Liver (tissue), 9 donors: Measurements from ENCODE around the gene AWAT2. TPM values are rescaled to one million over a fixed set of nuclear protein-coding genes. Genes with fewer than 3 reads are reported as not detected.

Experiments used
- DNase-seq: peaks from one replicate; pipeline ENCODE4 v3.0.0-alpha.2; 2017; ENCODE audit warnings: low spot score
- H3K27ac ChIP-seq, 2 donors: one replicate each; pipeline ENCODE4 v1.7.0; 2013; ENCODE audit warnings: inconsistent platforms in 2 of 2, low read length in 2 of 2, control low read depth in 1 of 2, low read depth in 1 of 2, mild to moderate bottlenecking in 1 of 2
- H3K27me3 ChIP-seq, 4 donors: one replicate each; pipeline versions ENCODE4 v1.6.1 to v1.7.0; 2013; ENCODE audit warnings: low read length in 3 of 4, inconsistent platforms in 1 of 4, mild to moderate bottlenecking in 1 of 4, moderate library complexity in 1 of 4; ENCODE audit not compliant: control insufficient read depth in 4 of 4, insufficient read depth in 4 of 4
- H3K36me3 ChIP-seq, 4 donors: one replicate each; pipeline versions ENCODE4 v1.6.1 to v1.7.0; 2013; ENCODE audit warnings: low read length in 3 of 4, mild to moderate bottlenecking in 3 of 4, low read depth in 1 of 4, moderate library complexity in 1 of 4; ENCODE audit not compliant: control insufficient read depth in 4 of 4, insufficient read depth in 3 of 4
- H3K4me1 ChIP-seq, 4 donors: one replicate each; pipeline versions ENCODE4 v1.6.1 to v1.7.0; 2013; ENCODE audit warnings: low read length in 3 of 4, mild to moderate bottlenecking in 3 of 4, moderate library complexity in 1 of 4; ENCODE audit not compliant: control insufficient read depth in 4 of 4, insufficient read depth in 4 of 4
- H3K4me3 ChIP-seq, 3 donors: one replicate each; pipeline versions ENCODE4 v1.6.1 to v1.7.0; 2013; ENCODE audit warnings: low read length in 3 of 3, control low read depth in 1 of 3, low read depth in 1 of 3, mild to moderate bottlenecking in 1 of 3
- H3K9ac ChIP-seq, 2 donors: one replicate each; pipeline ENCODE4 v1.7.0; 2013; ENCODE audit warnings: low read length in 2 of 2, mild to moderate bottlenecking in 2 of 2, moderate library complexity in 2 of 2, control low read depth in 1 of 2, low read depth in 1 of 2
- H3K9me3 ChIP-seq, 4 donors: one replicate each; pipeline versions ENCODE4 v1.6.1 to v1.7.0; 2013; ENCODE audit warnings: low read length in 3 of 4; ENCODE audit not compliant: control insufficient read depth in 4 of 4
- EGR1 ChIP-seq, 2 donors: IDR thresholded peaks; 2 replicates each; pipeline ENCODE4 v1.6.1; 2016 to 2018; ENCODE audit warnings: antibody characterized with exemption in 2 of 2, low read depth in 2 of 2
- GABPA ChIP-seq, 2 donors: IDR thresholded peaks in 1 of 2; conservative IDR thresholded peaks in 1 of 2; 2 replicates each; pipeline ENCODE4 v1.6.1; 2016; ENCODE audit warnings: antibody characterized with exemption in 2 of 2, mild to moderate bottlenecking in 1 of 2, moderate library complexity in 1 of 2
- HNF4A ChIP-seq, 2 donors: conservative IDR thresholded peaks; 2 replicates each; pipeline ENCODE4 v1.6.1; 2016; ENCODE audit warnings: antibody characterized with exemption in 2 of 2, mild to moderate bottlenecking in 2 of 2
- HNF4G ChIP-seq: IDR thresholded peaks from 2 replicates; pipeline ENCODE4 v1.6.1; 2016; ENCODE audit warnings: antibody characterized with exemption
- RAD21 ChIP-seq, 2 donors: IDR thresholded peaks; 2 replicates each; pipeline ENCODE4 v1.6.1; 2016; ENCODE audit warnings: antibody characterized with exemption in 2 of 2, mild to moderate bottlenecking in 2 of 2
- TAF1 ChIP-seq: conservative IDR thresholded peaks from 2 replicates; pipeline ENCODE4 v1.6.1; 2016; ENCODE audit warnings: antibody characterized with exemption, mild to moderate bottlenecking
- YY1 ChIP-seq: IDR thresholded peaks from 2 replicates; pipeline ENCODE4 v1.6.1; 2016; ENCODE audit warnings: antibody characterized with exemption, mild to moderate bottlenecking
- WGBS: extraction: QIAGEN DNeasy Blood & Tissue Kit; methylation state at CpG from one replicate; pipeline ENCODE4 v1.1.7; 2013; 5-methylcytosine and 5-hydroxymethylcytosine counted together
- polyA plus RNA-seq, 2 donors: library from polyadenylated mRNA; stranded (reverse) in 1 of 2; unstranded in 1 of 2; fragments of 200-250 nt in 1 of 2; fragments of >200 nt in 1 of 2; fragmentation: Nextera tagmentation in 1 of 2; extraction: Ambion mirVana in 1 of 2; gene quantifications; one replicate each; pipeline versions ENCODE4 v1.2.1 to v1.2.3, GENCODE V29; 2013 to 2015
- total RNA-seq, 2 donors: library from RNA; depleted of rRNA; stranded (reverse); fragments of >200 nt; gene quantifications; one replicate each; pipeline ENCODE4 v1.2.3, GENCODE V29; 2014
- TF ChIP-seq, protein P1 (sequence below): fragments of 150-350 bp; IDR thresholded peaks from 2 replicates; pipeline ENCODE4 v1.5.1; 2017; ENCODE audit warnings: improper control_type of control experiment, low read depth, low read length; ENCODE audit not compliant: missing input control
- TF ChIP-seq, protein P2 (sequence below): IDR thresholded peaks from 2 replicates; pipeline ENCODE4 v1.6.1; 2016; ENCODE audit warnings: antibody characterized with exemption, mild to moderate bottlenecking
- TF ChIP-seq, protein P3 (sequence below): IDR thresholded peaks from 2 replicates; pipeline ENCODE4 v1.6.1; 2016; ENCODE audit warnings: antibody characterized with exemption
- donor health status: healthy.
- donor health status: healthy.
- donor health status: healthy.
- donor health status: healthy.
- donor health status: healthy.

AWAT2 gene
- total and polyA plus RNA-seq, 4 donors: not detected

DNA sequence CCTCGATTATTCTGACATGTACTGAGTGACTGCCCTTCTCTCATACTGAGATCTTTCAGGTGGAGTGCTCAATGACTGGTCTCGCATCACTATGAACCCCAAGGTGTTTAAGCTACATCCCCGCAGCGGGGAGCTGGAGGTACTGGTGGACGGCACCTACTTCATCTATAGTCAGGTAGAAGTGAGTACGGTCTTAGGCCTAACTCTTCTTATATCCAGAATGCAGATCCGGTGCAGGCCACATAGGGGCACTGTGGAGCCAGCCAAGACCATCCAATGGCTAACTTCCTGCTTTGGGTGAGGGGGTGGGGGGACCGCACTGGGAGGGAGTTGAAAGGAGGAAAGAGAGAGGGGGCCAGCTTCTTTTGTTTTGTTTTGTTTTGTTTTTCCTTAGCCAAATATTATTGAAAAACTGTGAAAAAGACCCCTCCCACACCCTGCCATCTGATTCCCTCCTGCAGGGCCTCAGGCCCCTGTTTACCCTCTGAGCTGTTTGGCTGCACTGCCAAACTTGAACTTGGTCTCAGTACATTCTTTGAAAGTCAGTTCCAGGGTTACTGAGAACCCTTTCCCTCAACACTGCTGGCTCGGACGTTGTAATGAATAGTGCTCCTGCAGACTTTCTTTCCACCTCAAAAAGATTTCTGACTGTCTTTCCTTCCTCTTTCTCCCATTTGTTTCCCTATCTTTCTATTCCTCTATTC lies 16.2 kb downstream of the AWAT2 start:
- DNase-seq: no peak
- no peak overlapping the region for H3K27ac ChIP-seq
- TF ChIP-seq RAD21 (IDR thresholded peaks at IDR 0.05): peak; percentile 62 to 68
- TF ChIP-seq TAF1: no peak
- TF ChIP-seq, protein P1, sequence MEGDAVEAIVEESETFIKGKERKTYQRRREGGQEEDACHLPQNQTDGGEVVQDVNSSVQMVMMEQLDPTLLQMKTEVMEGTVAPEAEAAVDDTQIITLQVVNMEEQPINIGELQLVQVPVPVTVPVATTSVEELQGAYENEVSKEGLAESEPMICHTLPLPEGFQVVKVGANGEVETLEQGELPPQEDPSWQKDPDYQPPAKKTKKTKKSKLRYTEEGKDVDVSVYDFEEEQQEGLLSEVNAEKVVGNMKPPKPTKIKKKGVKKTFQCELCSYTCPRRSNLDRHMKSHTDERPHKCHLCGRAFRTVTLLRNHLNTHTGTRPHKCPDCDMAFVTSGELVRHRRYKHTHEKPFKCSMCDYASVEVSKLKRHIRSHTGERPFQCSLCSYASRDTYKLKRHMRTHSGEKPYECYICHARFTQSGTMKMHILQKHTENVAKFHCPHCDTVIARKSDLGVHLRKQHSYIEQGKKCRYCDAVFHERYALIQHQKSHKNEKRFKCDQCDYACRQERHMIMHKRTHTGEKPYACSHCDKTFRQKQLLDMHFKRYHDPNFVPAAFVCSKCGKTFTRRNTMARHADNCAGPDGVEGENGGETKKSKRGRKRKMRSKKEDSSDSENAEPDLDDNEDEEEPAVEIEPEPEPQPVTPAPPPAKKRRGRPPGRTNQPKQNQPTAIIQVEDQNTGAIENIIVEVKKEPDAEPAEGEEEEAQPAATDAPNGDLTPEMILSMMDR: peak; percentile 48
- TF ChIP-seq HNF4A (conservative IDR thresholded peaks at IDR 0.05): no peak
- TF ChIP-seq GABPA (IDR thresholded peaks at IDR 0.05 in 1 of 2, conservative IDR thresholded peaks at IDR 0.05 in 1 of 2): no peak
- 74% methylated on average over 10 of the region's 10 CpGs for WGBS
- no peak overlapping the region for H3K9ac ChIP-seq
- H3K4me1 ChIP-seq: peaks cover 0 to 4% (median 2%) of the 10 kb centered on the region in 4 donors
- H3K36me3 ChIP-seq: no peaks in the 10 kb centered on the region
- H3K4me3 ChIP-seq: no peak overlapping the region
- no peaks in the 10 kb centered on the region for H3K27me3 ChIP-seq
- no peaks in the 10 kb centered on the region for H3K9me3 ChIP-seq

DNA sequence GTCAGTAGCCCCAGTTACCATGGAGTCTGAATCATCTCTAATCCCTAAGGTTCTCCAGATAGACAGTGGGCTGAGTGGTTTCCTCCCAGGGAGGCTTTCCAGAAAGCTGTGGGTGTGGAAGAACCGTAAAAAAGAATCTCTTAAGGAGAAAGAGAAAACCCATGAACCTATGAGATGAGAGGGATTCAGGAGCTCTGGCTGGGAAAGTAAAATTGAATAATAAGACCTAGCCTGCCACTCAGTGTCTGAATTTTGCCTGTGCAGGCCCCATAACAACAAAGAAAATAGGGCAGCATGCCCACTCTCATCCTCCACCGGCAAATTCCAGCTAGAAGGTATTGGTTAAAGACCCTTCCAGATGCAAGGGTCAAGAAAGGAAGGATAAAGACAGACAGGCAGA lies 16.9 kb downstream of the AWAT2 start:
- Histone ChIP-seq H3K36me3 (no peaks in the 10 kb centered on the region), H3K4me1 (no peaks in the 10 kb centered on the region), H3K27me3 (no peaks in the 10 kb centered on the region), H3K9ac (no peak overlapping the region), H3K27ac (no peak overlapping the region), H3K9me3 (no peaks in the 10 kb centered on the region), H3K4me3 (no peak overlapping the region)
- TF ChIP-seq GABPA (IDR thresholded peaks at IDR 0.05 in 1 of 2, conservative IDR thresholded peaks at IDR 0.05 in 1 of 2) (no peak), EGR1 (IDR thresholded peaks at IDR 0.05; ENCODE audit: low read depth in 2 of 2) (no peak)
- TF ChIP-seq, protein P2, sequence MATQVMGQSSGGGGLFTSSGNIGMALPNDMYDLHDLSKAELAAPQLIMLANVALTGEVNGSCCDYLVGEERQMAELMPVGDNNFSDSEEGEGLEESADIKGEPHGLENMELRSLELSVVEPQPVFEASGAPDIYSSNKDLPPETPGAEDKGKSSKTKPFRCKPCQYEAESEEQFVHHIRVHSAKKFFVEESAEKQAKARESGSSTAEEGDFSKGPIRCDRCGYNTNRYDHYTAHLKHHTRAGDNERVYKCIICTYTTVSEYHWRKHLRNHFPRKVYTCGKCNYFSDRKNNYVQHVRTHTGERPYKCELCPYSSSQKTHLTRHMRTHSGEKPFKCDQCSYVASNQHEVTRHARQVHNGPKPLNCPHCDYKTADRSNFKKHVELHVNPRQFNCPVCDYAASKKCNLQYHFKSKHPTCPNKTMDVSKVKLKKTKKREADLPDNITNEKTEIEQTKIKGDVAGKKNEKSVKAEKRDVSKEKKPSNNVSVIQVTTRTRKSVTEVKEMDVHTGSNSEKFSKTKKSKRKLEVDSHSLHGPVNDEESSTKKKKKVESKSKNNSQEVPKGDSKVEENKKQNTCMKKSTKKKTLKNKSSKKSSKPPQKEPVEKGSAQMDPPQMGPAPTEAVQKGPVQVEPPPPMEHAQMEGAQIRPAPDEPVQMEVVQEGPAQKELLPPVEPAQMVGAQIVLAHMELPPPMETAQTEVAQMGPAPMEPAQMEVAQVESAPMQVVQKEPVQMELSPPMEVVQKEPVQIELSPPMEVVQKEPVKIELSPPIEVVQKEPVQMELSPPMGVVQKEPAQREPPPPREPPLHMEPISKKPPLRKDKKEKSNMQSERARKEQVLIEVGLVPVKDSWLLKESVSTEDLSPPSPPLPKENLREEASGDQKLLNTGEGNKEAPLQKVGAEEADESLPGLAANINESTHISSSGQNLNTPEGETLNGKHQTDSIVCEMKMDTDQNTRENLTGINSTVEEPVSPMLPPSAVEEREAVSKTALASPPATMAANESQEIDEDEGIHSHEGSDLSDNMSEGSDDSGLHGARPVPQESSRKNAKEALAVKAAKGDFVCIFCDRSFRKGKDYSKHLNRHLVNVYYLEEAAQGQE: no peak
- no peak for DNase-seq
- 61% methylated on average over 2 of the region's 2 CpGs for WGBS

DNA sequence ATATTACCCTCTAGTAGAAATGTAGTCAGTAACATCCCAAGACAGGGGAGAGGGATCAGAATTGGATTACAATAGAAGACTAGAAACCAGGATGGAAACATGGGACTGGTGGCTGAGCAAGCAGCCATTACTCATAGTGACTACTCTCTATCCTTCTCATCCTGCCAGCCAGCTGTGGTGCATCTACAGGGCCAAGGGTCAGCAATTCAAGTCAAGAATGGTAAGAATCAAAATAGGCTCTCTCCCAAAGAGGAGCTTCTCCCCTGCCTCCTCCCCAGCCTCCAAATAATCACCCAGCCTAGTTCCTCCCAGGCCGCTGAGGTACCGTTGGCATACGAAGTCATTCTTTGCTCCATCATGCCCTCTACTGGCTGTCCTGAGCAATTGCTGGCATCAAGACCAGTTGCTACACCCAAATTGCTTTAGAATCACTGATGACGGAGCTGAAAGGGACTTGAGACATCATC lies 19.4 kb downstream of the AWAT2 start:
- no peak for DNase-seq
- Histone ChIP-seq H3K36me3 (no peaks in the 10 kb centered on the region), H3K9me3 (no peaks in the 10 kb centered on the region), H3K4me3 (no peak overlapping the region), H3K4me1 (no peaks in the 10 kb centered on the region), H3K27ac (no peak overlapping the region), H3K27me3 (no peaks in the 10 kb centered on the region), H3K9ac (no peak overlapping the region)
- 5% methylated on average over 4 of the region's 4 CpGs for WGBS
- TF ChIP-seq, protein P3, sequence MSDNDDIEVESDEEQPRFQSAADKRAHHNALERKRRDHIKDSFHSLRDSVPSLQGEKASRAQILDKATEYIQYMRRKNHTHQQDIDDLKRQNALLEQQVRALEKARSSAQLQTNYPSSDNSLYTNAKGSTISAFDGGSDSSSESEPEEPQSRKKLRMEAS: no peak
- TF ChIP-seq GABPA (IDR thresholded peaks at IDR 0.05 in 1 of 2, conservative IDR thresholded peaks at IDR 0.05 in 1 of 2) (no peak), YY1 (no peak), RAD21 (IDR thresholded peaks at IDR 0.05) (peak; percentile 73 to 82), HNF4G (no peak)
- TF ChIP-seq, protein P1: peak; percentile 79
